Trophoblast cell (in vitro differentiated cells and primary cell): ENCODE data around the gene KRTAP5-2. TPM values are rescaled to one million over a fixed set of nuclear protein-coding genes. Genes with fewer than 3 reads are reported as not detected.
"Not testable (repeated sequence)": the region's sequence is repeated elsewhere in the genome, so short reads cannot be mapped to it uniquely, and the experiment has no call there.

Experiments
- DNase-seq, 2 donors: peaks; one replicate each; pipeline ENCODE4 v3.0.0-alpha.2; 2016
- H2AFZ ChIP-seq: 2 replicates; pipeline ENCODE4 v1.6.1; 2013; ENCODE audit warnings: low read length, moderate library complexity, mild to moderate bottlenecking; ENCODE audit not compliant: insufficient read depth, poor library complexity
- H2AK5ac ChIP-seq: 2 replicates; pipeline ENCODE4 v1.6.1; 2013; ENCODE audit warnings: mild to moderate bottlenecking, low read length
- H2BK120ac ChIP-seq: 2 replicates; pipeline ENCODE4 v1.6.1; 2013; ENCODE audit warnings: low read length, mild to moderate bottlenecking, moderate library complexity; ENCODE audit not compliant: insufficient read depth, poor library complexity
- H2BK12ac ChIP-seq: 2 replicates; pipeline ENCODE4 v1.6.1; 2013; ENCODE audit warnings: mild to moderate bottlenecking, low read length, moderate library complexity
- H2BK5ac ChIP-seq: 2 replicates; pipeline ENCODE4 v1.6.1; 2013; ENCODE audit warnings: low read length, low read depth, moderate library complexity, mild to moderate bottlenecking; ENCODE audit not compliant: poor library complexity
- H3K14ac ChIP-seq: 2 replicates; pipeline ENCODE4 v1.6.1; 2013; ENCODE audit warnings: mild to moderate bottlenecking, low read length
- H3K18ac ChIP-seq: 2 replicates; pipeline ENCODE4 v1.6.1; 2013; ENCODE audit warnings: mild to moderate bottlenecking, low read length
- H3K23ac ChIP-seq: 2 replicates; pipeline ENCODE4 v1.6.1; 2013; ENCODE audit warnings: low read length
- H3K27ac ChIP-seq: 2 replicates; pipeline ENCODE4 v1.5.1; 2013; ENCODE audit warnings: low read depth, mild to moderate bottlenecking, inconsistent platforms, low read length, moderate library complexity
- H3K27me3 ChIP-seq: 2 replicates; pipeline ENCODE4 v1.6.1; 2013; ENCODE audit warnings: inconsistent platforms, mild to moderate bottlenecking, low read length, moderate library complexity; ENCODE audit not compliant: insufficient read depth
- H3K36me3 ChIP-seq, 2 experiments: 1 replicate in 1 of 2; 2 replicates in 1 of 2; pipeline ENCODE4 v1.6.1; 2013; ENCODE audit warnings: low read length in 2 of 2, mild to moderate bottlenecking in 2 of 2, moderate library complexity in 1 of 2; ENCODE audit not compliant: insufficient read depth in 2 of 2, control insufficient read depth in 1 of 2
- H3K4ac ChIP-seq: 2 replicates; pipeline ENCODE4 v1.6.1; 2013; ENCODE audit warnings: low read depth, mild to moderate bottlenecking, low read length, moderate library complexity
- H3K4me1 ChIP-seq, 2 experiments: 1 replicate in 1 of 2; 2 replicates in 1 of 2; pipeline ENCODE4 v1.6.1; 2013; ENCODE audit warnings: low read length in 2 of 2, mild to moderate bottlenecking in 2 of 2, moderate library complexity in 1 of 2; ENCODE audit not compliant: insufficient read depth in 2 of 2, control insufficient read depth in 1 of 2
- H3K4me2 ChIP-seq: 2 replicates; pipeline ENCODE4 v1.6.1; 2013; ENCODE audit warnings: inconsistent platforms, mild to moderate bottlenecking, low read length, moderate library complexity
- H3K4me3 ChIP-seq: 2 replicates; pipeline ENCODE4 v1.5.1; 2013; ENCODE audit warnings: mild to moderate bottlenecking, low read depth, low read length, inconsistent platforms
- H3K79me1 ChIP-seq: one replicate; pipeline ENCODE4 v1.6.1; 2013; ENCODE audit warnings: low read length
- H3K79me2 ChIP-seq: 2 replicates; pipeline ENCODE4 v1.6.1; 2013; ENCODE audit warnings: low read length, mild to moderate bottlenecking; ENCODE audit not compliant: control insufficient read depth, insufficient read depth, poor library complexity
- H3K9ac ChIP-seq: 2 replicates; pipeline ENCODE4 v1.6.1; 2013; ENCODE audit warnings: mild to moderate bottlenecking, low read length
- H3K9me3 ChIP-seq: 2 replicates; pipeline ENCODE4 v1.6.1; 2013; ENCODE audit warnings: low read depth, mild to moderate bottlenecking, control low read depth, inconsistent platforms, low read length; ENCODE audit not compliant: insufficient read depth
- H4K12ac ChIP-seq: 2 replicates; pipeline ENCODE4 v1.6.1; 2013; ENCODE audit warnings: low read depth, mild to moderate bottlenecking, low read length, moderate library complexity
- H4K8ac ChIP-seq: 2 replicates; pipeline ENCODE4 v1.6.1; 2013; ENCODE audit warnings: low read depth, mild to moderate bottlenecking, low read length, moderate library complexity
- H4K91ac ChIP-seq: one replicate; pipeline ENCODE4 v1.6.1; 2013; ENCODE audit warnings: low read depth, mild to moderate bottlenecking, low read length, moderate library complexity
- WGBS: extraction: QIAGEN DNeasy Blood & Tissue Kit; methylation state at CpG from one replicate; pipeline ENCODE4 v1.1.7; 2013; ENCODE audit warnings: missing lambda C conversion rate; ENCODE audit not compliant: insufficient read length, insufficient coverage; ENCODE audit errors: extremely low coverage; 5-methylcytosine and 5-hydroxymethylcytosine counted together
- polyA plus RNA-seq: library from polyadenylated mRNA; stranded (reverse); fragments of 200-250 nt; gene quantifications from 2 replicates; pipeline ENCODE4 v1.2.3, GENCODE V29; 2013

The KRTAP5-2 gene
- polyA plus RNA-seq, result not detected in 2 replicates

- H3K9ac ChIP-seq, result no peak within 1 kb of the TSS
- no CpG with 5 or more reads among the region's 4 CpGs for WGBS
- peaks cover 2% of the 10 kb centered on the region for H3K9me3 ChIP-seq
- H4K91ac ChIP-seq, result no peak within 1 kb of the TSS
- H3K79me1 ChIP-seq, result no peaks in the 10 kb centered on the region
- no peak within 1 kb of the TSS for H3K27ac ChIP-seq
- H2BK5ac ChIP-seq, result no peak within 1 kb of the TSS
- no peak within 1 kb of the TSS for H2BK12ac ChIP-seq
- no peaks in the 10 kb centered on the region for H3K27me3 ChIP-seq
- DNase-seq, result no peak
- no peak within 1 kb of the TSS for H2AK5ac ChIP-seq
- no peak within 1 kb of the TSS for H3K23ac ChIP-seq
- no peak within 1 kb of the TSS for H2AFZ ChIP-seq
- no peaks in the 10 kb centered on the region for H3K4me1 ChIP-seq
- no peak within 1 kb of the TSS for H3K4ac ChIP-seq
- H3K4me2 ChIP-seq, result no peak within 1 kb of the TSS
- no peak within 1 kb of the TSS for H2BK120ac ChIP-seq
- H3K79me2 ChIP-seq, result no peaks in the 10 kb centered on the region
- H3K4me3 ChIP-seq, result no peak within 1 kb of the TSS
- H3K14ac ChIP-seq, result no peak within 1 kb of the TSS
- H4K12ac ChIP-seq, result no peak within 1 kb of the TSS
- H4K8ac ChIP-seq, result no peak within 1 kb of the TSS
- no peak within 1 kb of the TSS for H3K18ac ChIP-seq
- no peaks in the 10 kb centered on the region for H3K36me3 ChIP-seq
Measured at GRCh38 chr11:1597994-1598380, at the start of gene KRTAP5-2. TSS of gene KRTAP5-2 (minus strand) at chr11:1598294. CDS start at chr11:1598250, 44 bp downstream.

- not testable (repeated sequence) for H3K14ac ChIP-seq, H3K23ac ChIP-seq, H3K9me3 ChIP-seq, H3K18ac ChIP-seq, H4K8ac ChIP-seq, DNase-seq, H2BK5ac ChIP-seq, H2BK12ac ChIP-seq, H3K4me2 ChIP-seq, H3K79me2 ChIP-seq, H3K4ac ChIP-seq, H3K27ac ChIP-seq, H3K79me1 ChIP-seq, H2BK120ac ChIP-seq, H4K12ac ChIP-seq, H3K36me3 ChIP-seq, H2AFZ ChIP-seq, H3K4me1 ChIP-seq, H3K4me3 ChIP-seq, H3K9ac ChIP-seq, H3K27me3 ChIP-seq, H2AK5ac ChIP-seq, H4K91ac ChIP-seq
- WGBS, result no CpG with 5 or more reads among the region's 10 CpGs
Measured at GRCh38 chr11:1646540-1646939, 48.4 kb upstream of the KRTAP5-2 start.

GRCh38 chr11:1645357-1645821 lies 47.3 kb upstream of the KRTAP5-2 start:
- no peak overlapping the region for H3K4me2 ChIP-seq
- H3K36me3 ChIP-seq, result no peaks in the 10 kb centered on the region
- no peak for DNase-seq
- no peak overlapping the region for H2AK5ac ChIP-seq
- no peak overlapping the region for H4K12ac ChIP-seq
- no peak overlapping the region for H4K8ac ChIP-seq
- H3K27ac ChIP-seq, result no peak overlapping the region
- H3K4ac ChIP-seq, result no peak overlapping the region
- H3K23ac ChIP-seq, result no peak overlapping the region
- H3K79me2 ChIP-seq, result no peaks in the 10 kb centered on the region
- no peaks in the 10 kb centered on the region for H3K79me1 ChIP-seq
- H4K91ac ChIP-seq, result no peak overlapping the region
- H2BK12ac ChIP-seq, result no peak overlapping the region
- H2BK5ac ChIP-seq, result no peak overlapping the region
- no peaks in the 10 kb centered on the region for H3K4me1 ChIP-seq
- H2AFZ ChIP-seq, result no peak overlapping the region
- H2BK120ac ChIP-seq, result no peak overlapping the region
- WGBS, result no CpG with 5 or more reads among the region's 12 CpGs
- no peak overlapping the region for H3K4me3 ChIP-seq
- H3K14ac ChIP-seq, result no peak overlapping the region
- peaks cover 1% of the 10 kb centered on the region for H3K9me3 ChIP-seq
- no peak overlapping the region for H3K9ac ChIP-seq
- no peak overlapping the region for H3K18ac ChIP-seq
- no peaks in the 10 kb centered on the region for H3K27me3 ChIP-seq

GRCh38 chr11:1644601-1645356 lies 46.7 kb upstream of the KRTAP5-2 start:
- no peaks in the 10 kb centered on the region for H3K4me1 ChIP-seq
- H3K9me3 ChIP-seq, result no peaks in the 10 kb centered on the region
- no peak overlapping the region for H4K12ac ChIP-seq
- no peak overlapping the region for H4K91ac ChIP-seq
- H4K8ac ChIP-seq, result no peak overlapping the region
- H3K36me3 ChIP-seq, result no peaks in the 10 kb centered on the region
- no peak overlapping the region for H2BK12ac ChIP-seq
- no CpG with 5 or more reads among the region's 20 CpGs for WGBS
- no peak for DNase-seq
- no peaks in the 10 kb centered on the region for H3K79me2 ChIP-seq
- no peak overlapping the region for H2AK5ac ChIP-seq
- no peak overlapping the region for H3K4me2 ChIP-seq
- H3K79me1 ChIP-seq, result no peaks in the 10 kb centered on the region
- H3K27ac ChIP-seq, result no peak overlapping the region
- H3K4ac ChIP-seq, result no peak overlapping the region
- H2BK5ac ChIP-seq, result no peak overlapping the region
- no peak overlapping the region for H3K9ac ChIP-seq
- no peak overlapping the region for H2AFZ ChIP-seq
- no peak overlapping the region for H2BK120ac ChIP-seq
- H3K27me3 ChIP-seq, result no peaks in the 10 kb centered on the region
- H3K14ac ChIP-seq, result no peak overlapping the region
- no peak overlapping the region for H3K23ac ChIP-seq
- H3K4me3 ChIP-seq, result no peak overlapping the region
- H3K18ac ChIP-seq, result no peak overlapping the region
